GM15510 (cell line): Measurements from ENCODE around the gene GRIP1.

Experiments used
- POLR2A ChIP-seq: IDR thresholded peaks from 3 replicates; pipeline ENCODE4 v1.6.1; 2011; ENCODE audit warnings: borderline replicate concordance; ENCODE audit not compliant: insufficient read length; ENCODE audit errors: extremely low read depth

The GRIP1 gene

DNA sequence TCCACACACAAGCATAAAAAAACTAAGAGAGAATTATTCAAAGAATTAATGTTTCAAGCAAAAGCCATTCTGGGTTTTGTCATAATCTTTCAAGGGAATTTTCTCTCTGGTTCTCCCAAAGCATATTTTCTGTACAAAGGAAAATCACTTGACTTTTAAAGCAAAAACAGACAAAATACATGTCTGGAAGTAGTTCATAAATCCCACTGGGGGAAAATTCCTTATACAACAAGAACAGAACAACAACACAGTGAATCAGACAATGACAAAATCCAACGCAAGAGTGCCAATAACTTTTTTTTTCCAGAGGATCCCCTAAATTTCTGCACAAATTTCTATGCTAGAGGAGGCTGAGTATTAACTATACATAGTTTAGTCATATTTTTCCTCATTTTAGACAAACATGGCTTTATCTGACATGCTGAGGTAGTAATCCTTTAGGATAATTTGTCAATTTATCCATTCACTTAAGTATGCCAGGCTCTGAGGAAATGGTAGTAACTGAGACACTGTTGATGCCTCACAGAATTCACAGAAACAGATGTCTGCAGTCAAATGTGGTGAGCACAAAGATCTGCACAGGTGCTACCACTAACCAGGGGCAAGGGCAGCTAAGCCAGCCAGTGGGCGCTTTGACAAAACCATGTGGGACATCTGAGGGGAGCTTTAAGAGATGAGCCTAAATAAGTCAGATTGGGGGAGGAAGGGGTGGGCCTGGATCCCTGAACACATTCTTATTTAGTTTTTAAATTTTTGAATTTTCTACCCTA, 38.0 kb downstream of the GRIP1 start:
- TF ChIP-seq POLR2A: no peak

- TF ChIP-seq POLR2A: no peak
These were observed 40.2 kb downstream of the GRIP1 start for GRCh38 chr12:66638666-66639065.

GRCh38 chr12:66637699-66638301, 41.1 kb downstream of the GRIP1 start:
- no peak for TF ChIP-seq POLR2A

DNA sequence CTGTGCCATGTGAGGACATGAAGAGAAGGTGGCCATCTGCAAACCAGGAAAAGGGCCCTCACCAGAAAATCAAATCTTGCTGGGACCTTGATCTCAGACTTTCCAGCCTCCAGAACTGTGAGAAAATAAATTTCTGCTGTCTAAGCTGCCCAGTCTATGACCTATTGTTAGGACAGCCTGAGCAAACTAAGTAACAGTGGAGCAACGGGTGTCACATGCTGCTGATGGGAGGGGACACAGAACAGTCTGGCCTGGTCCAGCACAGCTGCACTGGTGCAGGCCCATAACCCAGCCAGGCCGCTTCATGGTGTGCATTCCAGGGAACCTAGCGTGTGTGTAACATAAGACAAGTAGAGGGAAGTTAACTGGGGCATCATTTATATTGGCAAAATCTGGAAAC, 42.1 kb downstream of the GRIP1 start:
- TF ChIP-seq POLR2A: no peak

DNA sequence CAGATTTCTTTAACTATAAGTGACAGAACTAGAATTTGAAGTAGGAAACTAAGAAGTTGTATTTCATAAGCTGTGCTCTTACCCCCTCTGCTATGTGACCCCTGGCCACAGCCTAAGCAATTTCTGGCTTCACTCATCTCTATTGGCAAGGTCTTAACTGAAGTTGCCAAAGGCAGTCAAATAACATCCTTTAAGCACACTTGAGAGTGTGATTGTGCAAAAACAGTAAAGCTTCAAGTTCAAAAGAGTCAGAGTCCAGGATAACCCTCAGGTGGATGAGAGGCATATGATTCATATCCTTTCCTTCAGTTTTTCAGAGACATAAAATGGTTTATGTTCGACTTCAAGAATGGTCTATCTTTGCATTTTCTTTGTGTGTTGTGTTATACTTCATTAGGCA, 45.2 kb downstream of the GRIP1 start:
- TF ChIP-seq POLR2A: no peak

DNA sequence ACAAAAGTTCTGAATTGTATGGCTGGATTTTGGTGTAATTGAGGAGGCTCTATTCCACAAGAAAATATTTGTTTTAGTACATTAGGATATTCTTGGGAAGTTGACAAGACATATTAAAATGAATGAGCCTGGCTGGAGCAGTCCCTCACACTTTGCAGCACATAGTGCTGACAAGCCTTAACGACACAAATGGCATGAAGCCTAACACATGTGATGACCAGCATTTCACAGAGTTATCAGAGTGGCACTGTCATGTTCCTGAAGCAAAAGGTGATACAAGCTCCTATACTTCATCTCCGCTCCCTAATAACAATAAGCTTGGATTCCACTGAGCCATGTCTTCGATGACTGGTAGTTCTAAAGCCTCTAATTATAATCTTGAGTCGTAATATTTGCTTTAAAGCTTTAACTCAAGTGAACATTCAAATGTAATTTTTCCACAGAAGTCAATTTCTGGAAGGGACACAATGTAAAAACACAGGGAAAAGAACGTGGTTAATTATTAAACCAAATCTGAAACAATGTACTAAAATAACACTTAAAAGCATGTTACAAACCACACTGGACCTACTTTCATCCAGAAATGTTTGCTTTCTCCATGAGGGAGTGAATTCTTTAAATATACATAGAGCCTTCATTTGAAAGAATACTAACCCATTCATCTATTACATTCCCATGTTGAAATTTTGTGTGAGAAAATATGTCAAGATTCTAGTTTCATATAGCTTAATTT, 49.6 kb downstream of the GRIP1 start:
- TF ChIP-seq POLR2A: no peak

DNA sequence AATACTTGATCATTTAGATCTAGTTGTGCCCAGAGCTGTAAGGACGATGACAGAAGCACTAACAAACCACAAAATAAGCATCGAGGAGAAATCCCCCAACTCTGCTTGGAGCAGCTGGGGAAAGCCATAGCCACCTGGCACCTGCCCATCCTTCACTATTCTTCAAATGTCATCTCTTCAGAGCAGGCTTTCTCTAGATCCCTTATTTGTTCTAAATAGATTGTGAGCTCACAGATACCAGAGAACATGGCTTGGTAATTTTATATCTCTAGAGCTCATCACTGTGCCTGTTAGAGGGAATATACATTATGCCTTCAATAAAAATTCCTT, 50.9 kb downstream of the GRIP1 start:
- no peak for TF ChIP-seq POLR2A

DNA sequence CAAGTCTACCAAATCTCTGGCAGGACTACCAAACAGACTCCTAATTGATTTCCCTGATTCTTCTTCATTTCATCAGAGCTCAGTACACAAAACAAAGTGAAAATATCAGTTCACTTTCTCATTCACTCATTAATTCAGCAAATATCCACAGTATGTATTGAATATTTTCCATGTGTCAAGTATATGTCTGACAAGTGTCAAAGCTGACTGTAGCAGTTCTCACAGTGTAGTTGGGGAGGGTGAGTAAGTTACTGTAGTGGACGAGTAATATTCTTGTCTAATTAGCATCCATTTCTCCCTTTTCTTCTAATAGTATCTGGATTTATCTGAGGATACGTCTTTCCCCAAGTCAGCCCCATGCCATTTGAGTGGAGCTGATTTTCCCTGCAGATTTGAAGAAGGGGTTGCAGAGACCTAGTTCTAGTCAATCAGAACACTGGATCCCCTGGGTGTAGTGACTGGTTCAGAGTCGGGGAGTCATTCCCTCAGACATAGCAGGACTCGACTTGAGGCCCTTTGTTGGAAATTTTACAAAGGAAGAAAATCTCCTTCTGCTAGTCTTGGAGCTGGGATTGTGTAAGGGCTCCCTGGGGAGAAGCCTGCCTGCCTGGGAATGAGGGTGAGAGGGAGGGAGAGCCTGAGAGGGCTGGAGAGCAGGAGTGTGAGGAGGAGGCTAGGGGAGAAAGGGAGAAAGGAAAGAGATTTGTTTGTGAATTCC, 51.4 kb downstream of the GRIP1 start:
- TF ChIP-seq POLR2A: no peak

DNA sequence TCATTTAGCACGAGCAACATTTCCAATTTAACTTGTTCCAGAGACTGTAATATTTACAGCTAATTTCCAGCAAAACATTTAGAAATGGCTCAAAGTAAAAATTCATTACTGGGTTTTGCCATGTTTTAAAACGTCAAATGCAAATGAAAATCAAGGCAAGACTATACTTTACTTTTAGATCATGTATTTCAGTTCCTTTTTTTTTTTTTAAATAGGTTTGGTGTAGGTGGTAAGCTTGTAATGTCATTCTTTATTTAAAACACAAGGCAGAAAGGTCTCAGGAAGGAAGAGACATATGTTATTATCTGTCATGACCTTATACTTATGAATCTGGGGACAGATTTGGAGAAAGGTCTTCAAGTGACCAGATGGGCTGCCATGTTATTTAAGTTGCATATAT, 54.1 kb downstream of the GRIP1 start:
- TF ChIP-seq POLR2A: no peak

DNA sequence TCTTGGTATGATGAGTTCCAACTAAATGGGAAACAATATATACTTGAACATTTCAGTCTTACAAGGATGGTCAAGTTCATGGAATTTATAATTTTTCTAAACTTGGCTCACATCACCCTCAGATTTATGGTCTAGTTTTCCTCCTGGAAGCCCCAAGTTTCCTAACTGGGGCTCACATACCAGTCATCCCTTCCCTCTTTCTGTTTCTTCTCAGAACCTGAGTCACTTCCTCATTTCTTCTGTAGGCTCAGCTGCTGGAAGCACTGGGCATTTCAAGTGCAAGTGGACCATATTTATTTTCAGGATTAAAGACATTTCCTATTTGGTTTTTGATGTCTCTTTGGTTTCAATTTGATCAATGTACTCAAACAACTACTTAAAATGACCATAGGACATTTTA, 55.4 kb downstream of the GRIP1 start:
- TF ChIP-seq POLR2A: no peak

DNA sequence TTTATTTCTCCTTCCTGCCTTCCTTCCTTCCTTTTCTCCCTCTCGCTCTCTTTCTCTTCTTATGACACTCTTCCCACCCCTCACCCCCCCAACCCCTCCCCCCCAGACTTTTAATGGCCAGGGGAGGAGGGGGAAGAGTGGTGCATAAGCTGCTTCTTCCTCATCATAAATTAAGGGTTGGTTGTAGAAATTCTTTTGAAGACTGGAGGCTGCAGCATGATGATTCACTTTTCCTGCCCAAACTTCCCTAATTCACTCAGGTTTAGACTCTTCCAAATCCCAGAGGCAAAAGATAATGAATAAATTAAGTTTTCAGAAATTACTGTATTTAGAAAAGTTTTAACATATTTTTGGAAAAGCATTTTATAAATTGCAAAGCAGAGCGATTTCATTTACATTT, 58.2 kb downstream of the GRIP1 start:
- no peak for TF ChIP-seq POLR2A

DNA sequence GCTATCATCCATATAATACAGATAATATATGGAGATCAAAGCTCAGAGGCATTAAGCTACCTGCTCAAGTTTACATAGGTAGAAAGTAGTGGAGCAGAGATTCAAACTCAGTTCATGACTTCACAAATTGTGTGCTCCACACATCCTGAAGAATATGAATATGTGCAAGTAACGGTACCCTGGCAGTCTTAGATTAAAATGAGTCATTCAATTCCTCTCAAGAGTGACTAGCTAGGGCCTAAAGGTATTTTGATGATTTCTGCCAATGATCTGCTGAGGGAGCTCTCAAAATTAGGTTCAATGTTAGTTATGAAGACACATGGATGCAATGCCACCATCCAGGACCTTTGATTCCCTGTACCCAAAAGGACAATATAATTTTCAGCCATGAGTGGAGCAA, 58.9 kb downstream of the GRIP1 start:
- no peak for TF ChIP-seq POLR2A

DNA sequence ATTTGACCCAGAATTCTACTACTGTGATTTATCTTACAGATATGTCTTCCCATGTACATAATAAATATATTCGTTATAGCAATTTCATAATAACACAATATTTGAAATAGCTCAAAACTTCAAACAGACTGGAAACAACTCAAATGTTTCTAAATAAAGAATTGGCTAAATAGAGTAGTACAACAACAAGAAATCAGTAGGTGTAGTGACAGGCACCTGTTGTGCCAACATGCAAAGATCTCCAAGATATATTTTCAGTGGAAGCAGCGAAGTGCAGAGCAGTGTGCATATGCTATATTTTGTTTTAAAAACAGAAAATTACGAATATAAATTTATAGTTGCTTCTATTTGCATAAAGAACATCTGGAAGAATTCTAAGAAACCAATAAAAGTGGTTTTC, 60.9 kb downstream of the GRIP1 start:
- no peak for TF ChIP-seq POLR2A

DNA sequence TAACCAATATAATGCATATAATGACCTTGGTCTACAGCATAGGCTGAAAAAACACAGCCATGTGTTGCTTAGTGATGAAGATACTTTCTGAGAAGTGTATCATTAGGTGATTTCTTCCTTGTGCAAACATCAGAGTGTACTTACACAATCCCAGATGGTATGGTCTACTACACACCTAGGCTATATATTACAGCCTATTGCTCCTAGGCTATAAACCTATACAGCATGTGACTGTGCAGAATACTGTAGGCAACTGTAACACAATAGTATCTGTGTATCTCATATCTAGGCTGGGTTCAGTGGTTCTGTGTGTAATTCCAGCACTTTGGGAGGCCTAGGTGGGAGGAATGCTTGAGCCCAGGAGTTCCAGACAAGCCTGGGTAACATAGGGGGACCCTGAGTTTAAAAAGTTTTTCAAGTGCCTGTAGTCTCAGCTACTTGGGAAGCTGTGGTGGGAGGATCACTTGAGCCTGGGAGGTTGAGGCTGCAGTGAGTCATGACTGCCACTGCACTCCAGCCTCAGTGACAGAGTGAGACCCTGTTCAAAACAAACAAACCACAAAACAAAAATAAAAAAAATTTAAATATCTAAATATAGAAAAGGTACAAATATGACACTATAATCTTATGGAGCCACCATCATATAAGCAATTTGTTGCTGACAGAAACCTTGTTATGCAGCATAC, 66.6 kb downstream of the GRIP1 start:
- TF ChIP-seq POLR2A: no peak

DNA sequence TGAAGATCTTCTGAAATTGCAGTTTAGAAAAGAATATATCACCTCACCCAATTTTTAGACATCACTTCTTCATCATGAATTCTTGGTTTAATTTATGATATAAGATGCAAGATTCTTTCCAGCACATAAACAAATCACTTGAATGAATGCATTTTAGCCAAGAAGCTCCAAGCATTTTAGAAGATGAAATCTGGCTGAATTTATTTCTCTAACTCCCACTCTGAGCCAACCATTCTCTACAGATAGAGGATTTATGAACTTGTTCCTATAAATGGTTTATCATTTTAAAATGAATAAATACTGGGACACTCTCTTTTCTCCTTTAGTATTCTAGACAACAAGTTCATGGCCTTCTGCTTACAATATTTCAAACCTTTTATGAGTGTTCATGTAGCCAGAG, 71.7 kb downstream of the GRIP1 start:
- TF ChIP-seq POLR2A: no peak
